Loucy (cell line): ENCODE data around the gene MBNL1.

Experiments used
- CTCF ChIP-seq: fragments of 200-600 bp; sonication (generic); conservative IDR thresholded peaks from 2 replicates; pipeline ENCODE4 v1.5.1; 2014; ENCODE audit warnings: mild to moderate bottlenecking, antibody characterized with exemption, low read length
- EZH2phosphoT487 ChIP-seq: fragments of 200-600 bp; IDR thresholded peaks from 2 replicates; pipeline ENCODE4 v1.6.1; 2018; ENCODE audit warnings: antibody characterized with exemption, mild to moderate bottlenecking, moderate library complexity, borderline replicate concordance

GRCh38 chr3:152497457-152497856, 228.7 kb downstream of the MBNL1 start:
- TF ChIP-seq CTCF (no peak), EZH2phosphoT487 (no peak)
